Endothelial cell of umbilical vein (primary cell): ENCODE measurements around the gene MYH7. TPM values are rescaled to one million over a fixed set of nuclear protein-coding genes. Genes with fewer than 3 reads are reported as not detected.

ENCODE experiments used
- BruUV-seq: library from RNA; stranded (reverse); fragments of 400-500 nt; replicated peaks from 2 replicates; lab custom pipeline; 2021; lab: Mats Ljungman, UMichigan
- CTCF ChIA-PET: fragments of 300-600, 350-600 bp; sonication (Branson Sonifier 250); formaldehyde crosslinking; loops from one replicate; lab custom pipeline; 2021; ENCODE audit warnings: antibody characterized with exemption, inconsistent platforms; lab: Charles Lee
- POLR2A ChIA-PET: fragments of 300-600, 350-600 bp; sonication (Branson Sonifier 250); formaldehyde crosslinking; loops from one replicate; lab custom pipeline; 2021; ENCODE audit warnings: antibody characterized with exemption, inconsistent platforms; lab: Charles Lee
- DNase-seq: peaks from one replicate; pipeline ENCODE4 v3.0.0-alpha.2; 2011; ENCODE audit warnings: low read depth, low spot score
- FAIRE-seq: peaks from 2 replicates; lab custom pipeline; 2011; peaks lifted over from hg19 to GRCh38; lab: Jason Lieb, UNC
- H2AFZ ChIP-seq: 2 replicates; pipeline ENCODE4 v1.6.0; 2012; ENCODE audit warnings: low read depth, low read length, control low read depth, inconsistent platforms
- H3K27ac ChIP-seq: 2 replicates; pipeline ENCODE4 v1.5.1; 2011; ENCODE audit warnings: low read depth, mild to moderate bottlenecking, control low read depth, low read length, moderate library complexity; ENCODE audit not compliant: insufficient read depth
- H3K27me3 ChIP-seq, 2 experiments: 2 replicates each; pipeline versions ENCODE4 v1.6.0 to v1.6.1; 2011; ENCODE audit warnings: low read length in 2 of 2, mixed read lengths in 1 of 2; ENCODE audit not compliant: control insufficient read depth in 2 of 2, insufficient read depth in 2 of 2
- H3K36me3 ChIP-seq, 2 experiments: 2 replicates in 1 of 2; 3 replicates in 1 of 2; pipeline ENCODE4 v1.5.1; 2011; ENCODE audit warnings: low read length in 2 of 2, mild to moderate bottlenecking in 1 of 2, moderate library complexity in 1 of 2; ENCODE audit not compliant: control insufficient read depth in 2 of 2, insufficient read depth in 2 of 2; ENCODE audit errors: extremely low read depth in 1 of 2
- H3K4me1 ChIP-seq: 3 replicates; pipeline ENCODE4 v1.5.1; 2011; ENCODE audit warnings: mild to moderate bottlenecking, low read length; ENCODE audit not compliant: control insufficient read depth, insufficient read depth; ENCODE audit errors: extremely low read depth
- H3K4me2 ChIP-seq: 2 replicates; pipeline ENCODE4 v1.6.1; 2011; ENCODE audit warnings: low read length, control low read depth, mixed read lengths; ENCODE audit not compliant: insufficient read depth
- H3K4me3 ChIP-seq, 3 experiments: fragments of 200-600 bp in 1 of 3; sonication (generic), shearing (Covaris generic) in 1 of 3; replicated peaks in 1 of 3; 2 replicates each; pipeline ENCODE4 v1.5.1; 2011 to 2016; ENCODE audit warnings: control low read depth in 3 of 3, low read length in 3 of 3, mild to moderate bottlenecking in 2 of 3, inconsistent platforms in 1 of 3, low read depth in 1 of 3, moderate library complexity in 1 of 3; ENCODE audit not compliant: insufficient read depth in 1 of 3
- H3K79me2 ChIP-seq: 2 replicates; pipeline ENCODE4 v1.6.0; 2012; ENCODE audit warnings: low read length, inconsistent platforms; ENCODE audit not compliant: control insufficient read depth, insufficient read depth
- H3K9ac ChIP-seq: replicated peaks from 2 replicates; pipeline ENCODE3; 2011; ENCODE audit warnings: low read length, control low read depth; ENCODE audit not compliant: insufficient read depth; ENCODE audit errors: extremely low read depth
- H3K9me1 ChIP-seq: replicated peaks from 3 replicates; pipeline ENCODE4 v1.6.0; 2011; ENCODE audit warnings: mild to moderate bottlenecking, low read length; ENCODE audit not compliant: control insufficient read depth, insufficient read depth; ENCODE audit errors: extremely low read depth
- H3K9me3 ChIP-seq: replicated peaks from 2 replicates; pipeline ENCODE4 v1.5.1; 2012; ENCODE audit warnings: low read length, inconsistent platforms; ENCODE audit not compliant: control insufficient read depth, insufficient read depth
- H4K20me1 ChIP-seq: replicated peaks from 2 replicates; pipeline ENCODE3; 2011; ENCODE audit warnings: mild to moderate bottlenecking, low read length; ENCODE audit not compliant: control insufficient read depth, insufficient read depth; ENCODE audit errors: extremely low read depth
- EZH2 ChIP-seq: IDR thresholded peaks from 2 replicates; pipeline ENCODE4 v1.6.1; 2012; ENCODE audit warnings: borderline replicate concordance, low read depth, mild to moderate bottlenecking, moderate library complexity, low read length, inconsistent platforms; ENCODE audit not compliant: severe bottlenecking
- FOS ChIP-seq: IDR thresholded peaks from 2 replicates; pipeline ENCODE4 v1.6.1; 2011; ENCODE audit warnings: mild to moderate bottlenecking, low read length, moderate library complexity, borderline replicate concordance; ENCODE audit not compliant: insufficient read depth
- GATA2 ChIP-seq: IDR thresholded peaks from 2 replicates; pipeline ENCODE4 v1.7.0; 2011; ENCODE audit warnings: low read depth, mild to moderate bottlenecking, moderate library complexity, mixed read lengths, low read length; ENCODE audit not compliant: insufficient read length, insufficient read depth
- JUN ChIP-seq: IDR thresholded peaks from 2 replicates; pipeline ENCODE4 v1.6.1; 2011; ENCODE audit warnings: borderline replicate concordance, low read depth; ENCODE audit not compliant: insufficient read length, insufficient read depth
- MYC ChIP-seq: IDR thresholded peaks from one replicate; pipeline ENCODE4 v1.6.1; 2011; ENCODE audit warnings: mild to moderate bottlenecking, low read depth, low read length
- POLR2A ChIP-seq: IDR thresholded peaks from 2 replicates; pipeline ENCODE4 v1.6.1; 2012; ENCODE audit warnings: low read depth, mild to moderate bottlenecking, control low read depth, low read length
- POLR2AphosphoS5 ChIP-seq: IDR thresholded peaks from 2 replicates; pipeline ENCODE4 v1.6.1; 2012; ENCODE audit warnings: low read depth, mild to moderate bottlenecking, control low read depth, low read length, moderate library complexity; ENCODE audit not compliant: insufficient read depth
- dilution Hi-C: fragments of 300-500 bp; cut with MboI; formaldehyde crosslinking; loops from one replicate; pipeline ENCODE4 v1.15.0; 2019; ENCODE audit warnings: low sequenced_read_pairs; ENCODE audit not compliant: extremely low pct_ligation_motif_present
- intact Hi-C: fragments of 100-400 bp; cut with micrococcal nuclease; formaldehyde crosslinking; loops from one replicate; pipeline ENCODE4 v1.10.0; 2022
- polyA plus RNA-seq, 4 experiments: library from polyadenylated mRNA; depleted of rRNA in 3 of 4; stranded (reverse) in 3 of 4; unstranded in 1 of 4; fragments of >200 nt; gene quantifications; 2 replicates each; pipeline versions ENCODE4 v1.2.1 to v1.2.3, GENCODE V29; 2011 to 2012; ENCODE audit warnings: missing spikeins in 1 of 4
- total RNA-seq: library from RNA; stranded (reverse); gene quantifications from 2 replicates; pipeline ENCODE4 v1.2.3, GENCODE V29; 2021
- TF ChIP-seq, protein P1 (sequence below): IDR thresholded peaks from 2 replicates; pipeline ENCODE4 v1.6.1; 2011; ENCODE audit not compliant: insufficient read depth, insufficient read length
- TF ChIP-seq, protein P2 (sequence below), 2 donors: IDR thresholded peaks; 1 replicate in 1 of 2; 2 replicates in 1 of 2; pipeline ENCODE4 v1.5.1; 2011; ENCODE audit warnings: low read length in 2 of 2, mild to moderate bottlenecking in 2 of 2, moderate library complexity in 2 of 2, control low read depth in 1 of 2, inconsistent platforms in 1 of 2, low read depth in 1 of 2; ENCODE audit not compliant: insufficient read depth in 1 of 2; ENCODE audit errors: extremely low read depth in 1 of 2

MYH7 gene
- total and polyA plus RNA-seq, 2 donors (not counting 3 experiments of a cell fraction or from before 2014, with no cell fraction given): not detected

DNA sequence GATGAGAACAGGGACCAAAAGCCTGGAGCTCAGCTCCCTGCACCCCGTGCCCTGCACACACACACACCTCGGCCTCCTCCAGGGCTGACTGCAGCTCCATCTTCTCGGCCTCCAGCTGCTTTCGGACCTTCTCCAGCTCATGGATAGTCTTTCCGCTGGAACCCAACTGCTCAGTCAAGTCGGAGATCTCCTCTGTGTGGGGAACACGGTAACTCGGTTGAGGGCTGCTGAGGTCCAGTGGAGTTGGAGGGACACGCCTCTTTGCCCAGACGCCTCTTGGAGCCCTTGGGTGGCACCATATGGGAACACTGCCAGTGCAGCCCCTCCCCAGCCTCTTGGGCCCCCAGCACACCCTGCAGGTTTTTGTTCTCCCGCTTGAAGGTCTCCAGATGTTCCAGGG is 18.7 kb downstream of the MYH7 start:
- Histone ChIP-seq H3K4me1 (no peaks in the 10 kb centered on the region), H3K9me3 (no peaks in the 10 kb centered on the region), H3K9me1 (no peaks in the 10 kb centered on the region), H3K27me3 (no peaks in the 10 kb centered on the region), H4K20me1 (no peaks in the 10 kb centered on the region), H3K79me2 (no peaks in the 10 kb centered on the region), H2AFZ (no peak overlapping the region), H3K36me3 (no peaks in the 10 kb centered on the region), H3K27ac (no peak overlapping the region), H3K9ac (no peak overlapping the region), H3K4me3 (no peak overlapping the region), H3K4me2 (no peak overlapping the region)
- no peak for DNase-seq
- intact Hi-C loops (no loop called here), dilution Hi-C loops (no loop called here)
- TF ChIP-seq POLR2AphosphoS5 (no peak), EZH2 (no peak), POLR2A (no peak), MYC (no peak), GATA2 (no peak)
- TF ChIP-seq, protein P1, sequence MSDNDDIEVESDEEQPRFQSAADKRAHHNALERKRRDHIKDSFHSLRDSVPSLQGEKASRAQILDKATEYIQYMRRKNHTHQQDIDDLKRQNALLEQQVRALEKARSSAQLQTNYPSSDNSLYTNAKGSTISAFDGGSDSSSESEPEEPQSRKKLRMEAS: no peak
- ChIA-PET CTCF (no interaction called here), POLR2A (no interaction called here)
- BruUV-seq: no TSS peak
- FAIRE-seq: no peak

DNA sequence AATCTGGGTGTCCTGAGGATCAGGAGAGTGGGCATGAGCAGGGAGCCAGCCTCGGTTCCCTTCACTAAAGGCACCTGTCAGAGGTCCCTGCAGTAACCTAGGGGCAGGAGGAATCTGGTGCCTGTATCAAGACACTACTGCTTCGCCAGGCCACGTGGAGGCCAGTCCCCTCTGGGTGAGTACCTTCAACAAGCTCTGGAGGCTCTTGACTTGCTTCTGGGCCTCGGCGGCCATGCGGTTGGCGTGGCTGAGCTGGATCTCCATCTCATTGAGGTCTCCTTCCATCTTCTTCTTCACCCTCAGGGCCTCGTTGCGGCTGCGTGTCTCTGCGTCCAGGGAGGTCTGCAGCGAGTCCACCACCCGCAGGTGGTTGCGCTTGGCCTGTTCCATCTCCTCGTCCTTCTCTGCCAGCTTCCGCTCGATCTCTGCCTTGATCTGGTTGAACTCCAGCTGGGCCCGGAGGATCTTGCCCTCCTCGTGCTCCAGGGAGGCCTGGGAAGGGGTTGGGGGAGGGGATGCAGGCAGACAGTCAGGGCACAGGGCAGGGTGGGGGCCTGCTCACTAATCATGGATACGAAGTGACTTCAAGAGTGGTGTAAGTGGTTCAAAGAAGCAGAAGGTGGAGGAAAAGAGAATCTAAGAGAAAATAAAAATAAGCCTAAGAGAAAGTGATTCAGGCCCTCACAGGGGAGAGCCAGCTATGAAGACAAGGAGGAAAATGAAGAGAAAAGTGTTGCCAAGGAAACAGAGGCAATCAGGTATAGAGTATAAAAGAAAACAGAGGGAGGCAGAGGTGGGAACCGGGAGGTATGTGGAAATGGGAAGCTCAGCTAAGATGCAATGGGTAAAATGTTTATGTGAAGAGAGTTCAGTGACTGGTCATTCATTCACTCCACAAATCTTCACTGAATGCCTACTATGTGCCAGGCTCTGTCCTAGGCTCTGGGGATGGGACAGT is 19.4 kb downstream of the MYH7 start:
- Histone ChIP-seq H4K20me1 (no peaks in the 10 kb centered on the region), H3K27ac (no peak overlapping the region), H3K9ac (no peak overlapping the region), H3K4me3 (no peak overlapping the region), H3K9me3 (no peaks in the 10 kb centered on the region), H3K4me1 (no peaks in the 10 kb centered on the region), H3K9me1 (no peaks in the 10 kb centered on the region), H3K4me2 (no peak overlapping the region), H3K79me2 (no peaks in the 10 kb centered on the region), H2AFZ (no peak overlapping the region), H3K36me3 (no peaks in the 10 kb centered on the region), H3K27me3 (no peaks in the 10 kb centered on the region)
- ChIA-PET CTCF (no interaction called here), POLR2A (no interaction called here)
- BruUV-seq: no TSS peak
- FAIRE-seq (no peak), DNase-seq (no peak)
- TF ChIP-seq, protein P2, sequence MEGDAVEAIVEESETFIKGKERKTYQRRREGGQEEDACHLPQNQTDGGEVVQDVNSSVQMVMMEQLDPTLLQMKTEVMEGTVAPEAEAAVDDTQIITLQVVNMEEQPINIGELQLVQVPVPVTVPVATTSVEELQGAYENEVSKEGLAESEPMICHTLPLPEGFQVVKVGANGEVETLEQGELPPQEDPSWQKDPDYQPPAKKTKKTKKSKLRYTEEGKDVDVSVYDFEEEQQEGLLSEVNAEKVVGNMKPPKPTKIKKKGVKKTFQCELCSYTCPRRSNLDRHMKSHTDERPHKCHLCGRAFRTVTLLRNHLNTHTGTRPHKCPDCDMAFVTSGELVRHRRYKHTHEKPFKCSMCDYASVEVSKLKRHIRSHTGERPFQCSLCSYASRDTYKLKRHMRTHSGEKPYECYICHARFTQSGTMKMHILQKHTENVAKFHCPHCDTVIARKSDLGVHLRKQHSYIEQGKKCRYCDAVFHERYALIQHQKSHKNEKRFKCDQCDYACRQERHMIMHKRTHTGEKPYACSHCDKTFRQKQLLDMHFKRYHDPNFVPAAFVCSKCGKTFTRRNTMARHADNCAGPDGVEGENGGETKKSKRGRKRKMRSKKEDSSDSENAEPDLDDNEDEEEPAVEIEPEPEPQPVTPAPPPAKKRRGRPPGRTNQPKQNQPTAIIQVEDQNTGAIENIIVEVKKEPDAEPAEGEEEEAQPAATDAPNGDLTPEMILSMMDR (IDR thresholded peaks at IDR 0.05; ENCODE audit: extremely low read depth in 1 of 2, insufficient read depth in 1 of 2, low read depth in 1 of 2, low read length in 2 of 2): no peak
- TF ChIP-seq FOS (no peak), GATA2 (no peak), EZH2 (no peak), POLR2AphosphoS5 (no peak), JUN (no peak), MYC (no peak), POLR2A (no peak)
- TF ChIP-seq, protein P1: no peak
- dilution Hi-C loops: no loop called here
- intact Hi-C loops: no loop called here
